Mesenchymal stem cell (in vitro differentiated cells and primary cell): ENCODE measurements around the gene PSEN2.

ENCODE experiments used
- DNase-seq: peaks from one replicate; pipeline ENCODE4 v3.0.0-alpha.2; 2013
- H2AFZ ChIP-seq: one replicate; pipeline ENCODE4 v1.6.1; 2013; ENCODE audit warnings: low read depth, mild to moderate bottlenecking, control low read depth, inconsistent platforms, low read length, moderate library complexity
- H2AK5ac ChIP-seq: 2 replicates; pipeline ENCODE4 v1.6.1; 2013; ENCODE audit warnings: low read length, moderate library complexity, mild to moderate bottlenecking, inconsistent platforms; ENCODE audit not compliant: severe bottlenecking
- H2BK120ac ChIP-seq: one replicate; pipeline ENCODE4 v1.6.1; 2013; ENCODE audit warnings: low read depth, mild to moderate bottlenecking, inconsistent platforms, low read length, moderate library complexity
- H2BK12ac ChIP-seq, 2 experiments: one replicate each; pipeline ENCODE4 v1.6.1; 2013; ENCODE audit warnings: inconsistent platforms in 2 of 2, low read length in 2 of 2, mild to moderate bottlenecking in 2 of 2, moderate library complexity in 2 of 2, control low read depth in 1 of 2
- H2BK15ac ChIP-seq: one replicate; pipeline ENCODE4 v1.6.1; 2013; ENCODE audit warnings: mild to moderate bottlenecking, low read depth, inconsistent platforms; ENCODE audit not compliant: poor library complexity, severe bottlenecking
- H2BK5ac ChIP-seq: 2 replicates; pipeline ENCODE4 v1.6.1; 2013; ENCODE audit warnings: low read depth, mild to moderate bottlenecking, low read length, control low read depth, inconsistent platforms; ENCODE audit not compliant: poor library complexity, severe bottlenecking
- H3K14ac ChIP-seq, 2 experiments: one replicate each; pipeline ENCODE4 v1.6.1; 2013; ENCODE audit warnings: inconsistent platforms in 2 of 2, low read length in 2 of 2, control low read depth in 1 of 2, mild to moderate bottlenecking in 1 of 2, moderate library complexity in 1 of 2
- H3K18ac ChIP-seq, 2 experiments: one replicate each; pipeline ENCODE4 v1.6.1; 2013; ENCODE audit warnings: inconsistent platforms in 2 of 2, low read length in 2 of 2, control low read depth in 1 of 2, low read depth in 1 of 2, mild to moderate bottlenecking in 1 of 2
- H3K23ac ChIP-seq, 2 experiments: one replicate each; pipeline ENCODE4 v1.6.1; 2013; ENCODE audit warnings: inconsistent platforms in 2 of 2, low read length in 2 of 2, mild to moderate bottlenecking in 2 of 2, moderate library complexity in 2 of 2, control low read depth in 1 of 2
- H3K27ac ChIP-seq: 2 replicates; pipeline ENCODE4 v1.5.1; 2013; ENCODE audit warnings: mild to moderate bottlenecking, moderate library complexity, low read length, control low read depth, inconsistent platforms; ENCODE audit not compliant: poor library complexity, severe bottlenecking
- H3K27me3 ChIP-seq, 2 experiments: 2 replicates each; pipeline versions ENCODE4 v1.6.1 to v1.7.0; 2013; ENCODE audit warnings: low read length in 2 of 2, mild to moderate bottlenecking in 2 of 2, moderate library complexity in 2 of 2, control low read depth in 1 of 2, inconsistent platforms in 1 of 2; ENCODE audit not compliant: control insufficient read depth in 1 of 2, insufficient read depth in 1 of 2
- H3K36me3 ChIP-seq, 2 experiments: 2 replicates each; pipeline versions ENCODE4 v1.6.1 to v1.7.0; 2013; ENCODE audit warnings: low read length in 2 of 2, control low read depth in 1 of 2, inconsistent platforms in 1 of 2, low read depth in 1 of 2, mild to moderate bottlenecking in 1 of 2; ENCODE audit not compliant: insufficient read depth in 2 of 2, control insufficient read depth in 1 of 2
- H3K4ac ChIP-seq, 2 experiments: one replicate each; pipeline ENCODE4 v1.6.1; 2013; ENCODE audit warnings: inconsistent platforms in 2 of 2, low read length in 2 of 2, mild to moderate bottlenecking in 2 of 2, moderate library complexity in 2 of 2, control low read depth in 1 of 2, low read depth in 1 of 2
- H3K4me1 ChIP-seq: 2 replicates; pipeline ENCODE4 v1.6.1; 2013; ENCODE audit warnings: low read depth, low read length, control low read depth; ENCODE audit not compliant: control insufficient read depth, insufficient read depth
- H3K4me2 ChIP-seq: 2 replicates; pipeline ENCODE4 v1.6.1; 2013; ENCODE audit warnings: low read length, mild to moderate bottlenecking, inconsistent platforms; ENCODE audit not compliant: poor library complexity, severe bottlenecking
- H3K4me3 ChIP-seq, 2 experiments: 2 replicates each; pipeline versions ENCODE4 v1.5.1 to v1.7.0; 2013; ENCODE audit warnings: low read length in 2 of 2, mild to moderate bottlenecking in 2 of 2, control low read depth in 1 of 2, low read depth in 1 of 2; ENCODE audit not compliant: insufficient read depth in 1 of 2
- H3K79me1 ChIP-seq: replicated peaks from 2 replicates; pipeline ENCODE4 v1.6.1; 2013; ENCODE audit warnings: mild to moderate bottlenecking, control low read depth, low read length, inconsistent platforms; ENCODE audit not compliant: poor library complexity, severe bottlenecking
- H3K9ac ChIP-seq: 2 replicates; pipeline ENCODE4 v1.7.0; 2013; ENCODE audit warnings: mild to moderate bottlenecking, low read length, moderate library complexity
- H3K9me3 ChIP-seq: 2 replicates; pipeline ENCODE4 v1.7.0; 2013; ENCODE audit warnings: mild to moderate bottlenecking, low read length; ENCODE audit not compliant: control insufficient read depth
- H4K8ac ChIP-seq: one replicate; pipeline ENCODE4 v1.6.1; 2013; ENCODE audit warnings: inconsistent platforms, mild to moderate bottlenecking, low read length, moderate library complexity
- H4K91ac ChIP-seq: one replicate; pipeline ENCODE4 v1.6.1; 2013; ENCODE audit warnings: mild to moderate bottlenecking, low read length, inconsistent platforms
- WGBS: methylation state at CpG from one replicate; pipeline ENCODE4 v1.1.7; 2013; ENCODE audit warnings: mixed read lengths; 5-methylcytosine and 5-hydroxymethylcytosine counted together

PSEN2 gene

DNA sequence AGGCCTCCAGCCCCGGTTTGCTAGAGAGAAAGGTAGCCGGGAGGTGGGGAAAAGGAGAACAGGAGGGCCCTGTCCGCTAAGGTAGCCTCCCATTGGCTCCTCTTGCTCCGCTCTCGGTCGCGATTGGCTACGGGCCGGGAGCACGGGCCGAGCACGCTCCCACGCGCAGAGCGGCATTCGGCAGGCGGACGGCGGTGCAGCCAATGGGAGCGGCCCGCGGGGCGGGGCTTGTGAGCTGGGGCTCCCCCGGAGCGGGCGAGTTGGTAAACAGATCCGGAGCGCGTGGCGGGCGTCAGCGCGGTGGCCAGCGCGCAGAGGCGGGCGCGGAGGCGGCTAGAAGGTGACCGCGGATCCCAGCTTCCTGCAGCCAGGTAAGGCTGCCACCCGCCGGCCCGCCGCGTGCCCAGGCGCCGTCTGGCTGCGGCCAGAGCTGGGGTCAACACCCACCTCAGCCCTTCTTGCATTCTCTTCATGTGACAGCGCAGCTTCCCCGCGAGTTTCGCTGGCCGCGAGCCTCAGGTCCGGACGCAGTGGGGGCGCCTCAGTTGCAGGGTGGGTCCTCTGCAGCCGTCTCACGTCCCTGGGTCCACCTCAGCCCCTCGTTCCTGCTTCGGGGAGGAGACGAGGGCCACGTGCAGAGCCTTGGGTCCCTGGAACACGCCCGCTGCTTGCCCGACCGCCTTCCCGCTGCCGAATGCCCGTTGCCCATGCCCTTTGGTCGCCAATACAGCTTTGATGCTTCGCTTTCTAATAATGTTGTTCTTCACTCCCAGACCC lies 69.8 kb downstream of the PSEN2 start, which contains the start of gene COQ8A:
TSS of gene COQ8A (plus strand) at position 266 of the 777 bp plus-strand sequence. CDS start 21,092 bp downstream, outside the sequence.
- Histone ChIP-seq H2BK120ac (peak within 1 kb of the TSS; percentile 82), H2BK12ac (peak within 1 kb of the TSS in 1 of 2 experiments; percentile 37), H2AK5ac (no peak within 1 kb of the TSS), H3K23ac (peak within 1 kb of the TSS in 1 of 2 experiments; percentile 9), H3K4ac (peak within 1 kb of the TSS; percentile 69 to 94), H3K4me3 (peak within 1 kb of the TSS; percentile 86 to 92), H3K4me2 (peak within 1 kb of the TSS; percentile 92), H3K14ac (peak within 1 kb of the TSS in 1 of 2 experiments; percentile 55), H4K8ac (peak within 1 kb of the TSS; percentile 93), H3K9ac (peak within 1 kb of the TSS; percentile 96), H3K27ac (peak within 1 kb of the TSS; percentile 82), H3K27me3 (no peaks in the 10 kb centered on the region), H3K36me3 (no peaks in the 10 kb centered on the region), H2BK5ac (peak within 1 kb of the TSS; percentile 9), H2AFZ (peak within 1 kb of the TSS; percentile 91), H3K9me3 (peaks cover 4% of the 10 kb centered on the region), H4K91ac (peak within 1 kb of the TSS; percentile 95), H3K18ac (peak within 1 kb of the TSS; percentile 54 to 96), H3K79me1 (peaks cover 22% of the 10 kb centered on the region), H3K4me1 (peaks cover 8% of the 10 kb centered on the region), H2BK15ac (no peak within 1 kb of the TSS)
- peak; percentile 100 for DNase-seq
- WGBS = under 1% methylated on average over 73 of the region's 73 CpGs

- peaks cover 10% of the 10 kb centered on the region for H3K4me1 ChIP-seq
- no peak overlapping the region for H3K4ac ChIP-seq
- no peak for DNase-seq
- H3K9ac ChIP-seq = peak overlapping the region; percentile 84
- H2BK5ac ChIP-seq = no peak overlapping the region
- H2BK12ac ChIP-seq = no peak overlapping the region
- no CpG with 5 or more reads among the region's 6 CpGs for WGBS
- peaks cover 22% of the 10 kb centered on the region for H3K79me1 ChIP-seq
- no peak overlapping the region for H4K8ac ChIP-seq
- no peak overlapping the region for H2BK120ac ChIP-seq
- H3K4me2 ChIP-seq = peak overlapping the region; percentile 82
- no peak overlapping the region for H2BK15ac ChIP-seq
- peak overlapping the region; percentile 91 for H2AFZ ChIP-seq
- H3K4me3 ChIP-seq = peak overlapping the region; percentile 86 to 92
- H3K18ac ChIP-seq = peak overlapping the region in 1 of 2 experiments; percentile 54
- H3K27me3 ChIP-seq = no peaks in the 10 kb centered on the region
- no peak overlapping the region for H2AK5ac ChIP-seq
- no peak overlapping the region for H3K14ac ChIP-seq
- H3K36me3 ChIP-seq = no peaks in the 10 kb centered on the region
- peak overlapping the region in 1 of 2 experiments; percentile 9 for H3K23ac ChIP-seq
- H3K27ac ChIP-seq = no peak overlapping the region
- H3K9me3 ChIP-seq = no peaks in the 10 kb centered on the region
- no peak overlapping the region for H4K91ac ChIP-seq
Observed at GRCh38 chr1:226940806-226941067, 70.3 kb downstream of the PSEN2 start.

- Histone ChIP-seq H3K36me3 (no peaks in the 10 kb centered on the region), H3K4me1 (peaks cover 10% of the 10 kb centered on the region), H4K91ac (no peak overlapping the region), H2BK5ac (no peak overlapping the region), H3K27ac (no peak overlapping the region), H3K4me2 (no peak overlapping the region), H2AK5ac (no peak overlapping the region), H2BK12ac (no peak overlapping the region), H3K4me3 (no peak overlapping the region), H3K9ac (peak overlapping the region; percentile 56), H3K14ac (no peak overlapping the region), H2BK120ac (no peak overlapping the region), H3K27me3 (no peaks in the 10 kb centered on the region), H3K9me3 (no peaks in the 10 kb centered on the region), H2AFZ (no peak overlapping the region), H3K23ac (no peak overlapping the region), H2BK15ac (no peak overlapping the region), H3K18ac (no peak overlapping the region), H4K8ac (no peak overlapping the region), H3K4ac (no peak overlapping the region), H3K79me1 (peaks cover 25% of the 10 kb centered on the region)
- WGBS = 87% methylated on average over 3 of the region's 3 CpGs
- no peak for DNase-seq
Observed at GRCh38 chr1:226942392-226942791, 72.0 kb downstream of the PSEN2 start.

DNA sequence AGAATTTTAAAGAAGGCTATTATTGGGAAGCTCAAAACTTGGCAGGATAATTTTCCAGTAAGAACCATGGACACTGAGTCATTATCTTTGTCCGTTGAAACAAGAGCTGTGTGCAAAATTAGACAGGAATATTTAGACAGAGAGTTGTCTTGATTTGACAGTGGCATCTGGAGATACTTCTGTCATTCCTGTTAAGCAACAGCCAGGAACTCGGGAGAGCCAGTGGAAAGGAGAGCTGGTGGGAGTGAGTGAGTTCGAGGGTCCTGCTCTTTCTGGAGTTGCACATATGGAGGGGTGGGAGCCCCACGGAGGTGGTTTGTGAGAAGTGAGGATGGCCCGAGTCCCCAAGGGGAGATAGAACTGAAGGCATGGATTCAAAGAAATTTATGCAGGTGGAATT lies 72.7 kb downstream of the PSEN2 start:
- H4K8ac ChIP-seq = no peak overlapping the region
- no peak for DNase-seq
- H3K27me3 ChIP-seq = no peaks in the 10 kb centered on the region
- no peak overlapping the region for H2AK5ac ChIP-seq
- H3K79me1 ChIP-seq = peaks cover 25% of the 10 kb centered on the region
- no peak overlapping the region for H2BK5ac ChIP-seq
- WGBS = 77% methylated on average over 5 of the region's 5 CpGs
- H3K18ac ChIP-seq = no peak overlapping the region
- H3K23ac ChIP-seq = no peak overlapping the region
- peaks cover 10% of the 10 kb centered on the region for H3K4me1 ChIP-seq
- H4K91ac ChIP-seq = no peak overlapping the region
- no peak overlapping the region for H2BK15ac ChIP-seq
- no peak overlapping the region for H3K4me3 ChIP-seq
- no peak overlapping the region for H3K4me2 ChIP-seq
- no peak overlapping the region for H3K4ac ChIP-seq
- H2BK120ac ChIP-seq = no peak overlapping the region
- H3K14ac ChIP-seq = no peak overlapping the region
- H2AFZ ChIP-seq = no peak overlapping the region
- H3K36me3 ChIP-seq = no peaks in the 10 kb centered on the region
- peak overlapping the region; percentile 56 for H3K9ac ChIP-seq
- H2BK12ac ChIP-seq = no peak overlapping the region
- no peak overlapping the region for H3K27ac ChIP-seq
- H3K9me3 ChIP-seq = no peaks in the 10 kb centered on the region
